ENCODE data around the gene MGAT4A. TPM values are rescaled to one million over a fixed set of nuclear protein-coding genes. Genes with fewer than 3 reads are reported as not detected.
A peak's percentile ranks its signal among the peaks of the same experiment; 100 is the strongest.

Gene MGAT4A
- total and polyA plus RNA-seq, 5 donors from 2014 or later = 101 to 143 (median 127) TPM

GRCh38 chr2:98592565-98592964, 138.4 kb downstream of the MGAT4A start:
- DNase-seq = no peak
- Histone ChIP-seq H3K9me3 (ENCODE audit: control insufficient read depth in 2 of 2, low read length in 2 of 2) (peaks cover 0 to 5% of the 10 kb centered on the region in 2 experiments), H3K27me3 (ENCODE audit: control insufficient read depth, insufficient read depth, low read length) (no peaks in the 10 kb centered on the region), H3K4me3 (ENCODE audit: low read depth, low read length) (no peak overlapping the region), H3K36me3 (ENCODE audit: control insufficient read depth, insufficient read depth, low read length) (peaks cover 53% of the 10 kb centered on the region), H3K4me1 (ENCODE audit: control insufficient read depth, insufficient read depth, low read length, poor library complexity, severe bottlenecking) (no peaks in the 10 kb centered on the region), H3K27ac (ENCODE audit: insufficient read depth, low read length, poor library complexity, severe bottlenecking) (no peak overlapping the region)
- no peak for ATAC-seq (ENCODE audit: low read depth in 2 of 2)
- Mint-ChIP-seq H3K27me3 (no peaks in the 10 kb centered on the region), H3K4me3 (no peak overlapping the region), H3K27ac (peak overlapping the region in 1 of 3 donors; percentile 60), H3K36me3 (peaks cover 38% of the 10 kb centered on the region), H3K9me3 (peaks cover 0 to 7% (median 0%) of the 10 kb centered on the region in 7 donors), H3K4me1 (peaks cover 13 to 24% (median 18%) of the 10 kb centered on the region in 4 donors)

- Histone ChIP-seq H3K9me3 (ENCODE audit: control insufficient read depth in 2 of 2, low read length in 2 of 2) (peaks cover 0 to 5% of the 10 kb centered on the region in 2 experiments), H3K27me3 (ENCODE audit: control insufficient read depth, insufficient read depth, low read length) (no peaks in the 10 kb centered on the region), H3K27ac (ENCODE audit: insufficient read depth, low read length, poor library complexity, severe bottlenecking) (no peak overlapping the region), H3K36me3 (ENCODE audit: control insufficient read depth, insufficient read depth, low read length) (peaks cover 76% of the 10 kb centered on the region), H3K4me3 (ENCODE audit: low read depth, low read length) (no peak overlapping the region), H3K4me1 (ENCODE audit: control insufficient read depth, insufficient read depth, low read length, poor library complexity, severe bottlenecking) (no peaks in the 10 kb centered on the region)
- H3K27ac Mint-ChIP-seq = peak overlapping the region in 1 of 3 donors; percentile 75
- no peak overlapping the region for H3K4me3 Mint-ChIP-seq
- peaks cover 55% of the 10 kb centered on the region for H3K36me3 Mint-ChIP-seq
- H3K27me3 Mint-ChIP-seq = no peaks in the 10 kb centered on the region
- ATAC-seq (ENCODE audit: low read depth in 2 of 2) (no peak), DNase-seq (no peak)
- peaks cover 11 to 15% (median 12%) of the 10 kb centered on the region in 4 donors for H3K4me1 Mint-ChIP-seq
- peaks cover 0 to 7% (median 0%) of the 10 kb centered on the region in 7 donors for H3K9me3 Mint-ChIP-seq
These were observed 141.4 kb downstream of the MGAT4A start for GRCh38 chr2:98589489-98589888.

GRCh38 chr2:98588880-98589431, 142.0 kb downstream of the MGAT4A start:
- no peaks in the 10 kb centered on the region for H3K27me3 ChIP-seq (ENCODE audit: control insufficient read depth, insufficient read depth, low read length)
- no peak overlapping the region for H3K27ac ChIP-seq (ENCODE audit: insufficient read depth, low read length, poor library complexity, severe bottlenecking)
- no peak overlapping the region for H3K4me3 Mint-ChIP-seq
- peak overlapping the region in 2 of 3 donors; percentile 69 to 75 for H3K27ac Mint-ChIP-seq
- H3K9me3 ChIP-seq (ENCODE audit: control insufficient read depth in 2 of 2, low read length in 2 of 2) = peaks cover 0 to 2% of the 10 kb centered on the region in 2 experiments
- H3K4me1 ChIP-seq (ENCODE audit: control insufficient read depth, insufficient read depth, low read length, poor library complexity, severe bottlenecking) = no peaks in the 10 kb centered on the region
- ATAC-seq (ENCODE audit: low read depth in 2 of 2) (no peak), DNase-seq (peak in 1 of 3 donors; percentile 27)
- no peaks in the 10 kb centered on the region for H3K27me3 Mint-ChIP-seq
- H3K4me1 Mint-ChIP-seq = peaks cover 11 to 15% (median 12%) of the 10 kb centered on the region in 4 donors
- H3K36me3 ChIP-seq (ENCODE audit: control insufficient read depth, insufficient read depth, low read length) = peaks cover 82% of the 10 kb centered on the region
- peaks cover 0 to 6% (median 0%) of the 10 kb centered on the region in 7 donors for H3K9me3 Mint-ChIP-seq
- H3K4me3 ChIP-seq (ENCODE audit: low read depth, low read length) = no peak overlapping the region
- peaks cover 53% of the 10 kb centered on the region for H3K36me3 Mint-ChIP-seq

- Mint-ChIP-seq H3K4me3 (no peak overlapping the region), H3K9me3 (no peaks in the 10 kb centered on the region), H3K4me1 (peaks cover 5 to 12% (median 9%) of the 10 kb centered on the region in 4 donors), H3K27me3 (no peaks in the 10 kb centered on the region), H3K27ac (peak overlapping the region in 1 of 3 donors; percentile 71), H3K36me3 (peaks cover 48% of the 10 kb centered on the region)
- no peak overlapping the region for H3K4me3 ChIP-seq (ENCODE audit: low read depth, low read length)
- H3K4me1 ChIP-seq (ENCODE audit: control insufficient read depth, insufficient read depth, low read length, poor library complexity, severe bottlenecking) = no peaks in the 10 kb centered on the region
- DNase-seq = no peak
- H3K27ac ChIP-seq (ENCODE audit: insufficient read depth, low read length, poor library complexity, severe bottlenecking) = no peak overlapping the region
- ATAC-seq (ENCODE audit: low read depth in 2 of 2) = no peak
- peaks cover 90% of the 10 kb centered on the region for H3K36me3 ChIP-seq (ENCODE audit: control insufficient read depth, insufficient read depth, low read length)
- no peaks in the 10 kb centered on the region for H3K9me3 ChIP-seq (ENCODE audit: control insufficient read depth in 2 of 2, low read length in 2 of 2)
- H3K27me3 ChIP-seq (ENCODE audit: control insufficient read depth, insufficient read depth, low read length) = no peaks in the 10 kb centered on the region
These were observed 144.3 kb downstream of the MGAT4A start for GRCh38 chr2:98586551-98587140.

GRCh38 chr2:98585386-98585785, 145.5 kb downstream of the MGAT4A start:
- H3K27me3 Mint-ChIP-seq = no peaks in the 10 kb centered on the region
- no peak overlapping the region for H3K4me3 Mint-ChIP-seq
- Histone ChIP-seq H3K27ac (ENCODE audit: insufficient read depth, low read length, poor library complexity, severe bottlenecking) (no peak overlapping the region), H3K9me3 (ENCODE audit: control insufficient read depth in 2 of 2, low read length in 2 of 2) (no peaks in the 10 kb centered on the region), H3K4me1 (ENCODE audit: control insufficient read depth, insufficient read depth, low read length, poor library complexity, severe bottlenecking) (no peaks in the 10 kb centered on the region), H3K27me3 (ENCODE audit: control insufficient read depth, insufficient read depth, low read length) (no peaks in the 10 kb centered on the region), H3K4me3 (ENCODE audit: low read depth, low read length) (no peak overlapping the region), H3K36me3 (ENCODE audit: control insufficient read depth, insufficient read depth, low read length) (peaks cover 90% of the 10 kb centered on the region)
- H3K9me3 Mint-ChIP-seq = no peaks in the 10 kb centered on the region
- no peak overlapping the region for H3K27ac Mint-ChIP-seq
- peaks cover 4 to 12% (median 5%) of the 10 kb centered on the region in 4 donors for H3K4me1 Mint-ChIP-seq
- ATAC-seq (ENCODE audit: low read depth in 2 of 2) (no peak), DNase-seq (no peak)
- H3K36me3 Mint-ChIP-seq = peaks cover 44% of the 10 kb centered on the region

- DNase-seq (no peak), ATAC-seq (ENCODE audit: low read depth in 2 of 2) (no peak)
- Histone ChIP-seq H3K27me3 (ENCODE audit: control insufficient read depth, insufficient read depth, low read length) (no peaks in the 10 kb centered on the region), H3K9me3 (ENCODE audit: control insufficient read depth in 2 of 2, low read length in 2 of 2) (no peaks in the 10 kb centered on the region), H3K27ac (ENCODE audit: insufficient read depth, low read length, poor library complexity, severe bottlenecking) (no peak overlapping the region), H3K36me3 (ENCODE audit: control insufficient read depth, insufficient read depth, low read length) (peaks cover 90% of the 10 kb centered on the region), H3K4me3 (ENCODE audit: low read depth, low read length) (no peak overlapping the region), H3K4me1 (ENCODE audit: control insufficient read depth, insufficient read depth, low read length, poor library complexity, severe bottlenecking) (no peaks in the 10 kb centered on the region)
- peaks cover under 1 to 9% (median 4%) of the 10 kb centered on the region in 4 donors for H3K4me1 Mint-ChIP-seq
- H3K36me3 Mint-ChIP-seq = peaks cover 41% of the 10 kb centered on the region
- H3K9me3 Mint-ChIP-seq = no peaks in the 10 kb centered on the region
- no peaks in the 10 kb centered on the region for H3K27me3 Mint-ChIP-seq
- H3K27ac Mint-ChIP-seq = no peak overlapping the region
- no peak overlapping the region for H3K4me3 Mint-ChIP-seq
These were observed 146.9 kb downstream of the MGAT4A start for GRCh38 chr2:98583816-98584618.

GRCh38 chr2:98583276-98583675, 147.7 kb downstream of the MGAT4A start:
- Histone ChIP-seq H3K4me1 (ENCODE audit: control insufficient read depth, insufficient read depth, low read length, poor library complexity, severe bottlenecking) (no peaks in the 10 kb centered on the region), H3K27ac (ENCODE audit: insufficient read depth, low read length, poor library complexity, severe bottlenecking) (no peak overlapping the region), H3K27me3 (ENCODE audit: control insufficient read depth, insufficient read depth, low read length) (no peaks in the 10 kb centered on the region), H3K36me3 (ENCODE audit: control insufficient read depth, insufficient read depth, low read length) (peaks cover 92% of the 10 kb centered on the region), H3K4me3 (ENCODE audit: low read depth, low read length) (no peak overlapping the region), H3K9me3 (ENCODE audit: control insufficient read depth in 2 of 2, low read length in 2 of 2) (no peaks in the 10 kb centered on the region)
- peaks cover 41% of the 10 kb centered on the region for H3K36me3 Mint-ChIP-seq
- no peak overlapping the region for H3K4me3 Mint-ChIP-seq
- H3K27me3 Mint-ChIP-seq = no peaks in the 10 kb centered on the region
- peaks cover 0 to 5% (median 2%) of the 10 kb centered on the region in 4 donors for H3K4me1 Mint-ChIP-seq
- ATAC-seq (ENCODE audit: low read depth in 2 of 2) (no peak), DNase-seq (no peak)
- H3K27ac Mint-ChIP-seq = peak overlapping the region in 1 of 3 donors; percentile 51
- no peaks in the 10 kb centered on the region for H3K9me3 Mint-ChIP-seq
